GM12878 (cell line): ENCODE data around the gene GHRL. TPM values are rescaled to one million over a fixed set of nuclear protein-coding genes. Genes with fewer than 3 reads are reported as not detected.

Source experiments
- ATAC-seq: fragments of 200-7000 bp; cut with Tn5 transposase; 3 replicates; pipeline ENCODE4 v1.9.1; 2020; ENCODE audit warnings: mild to moderate bottlenecking, moderate library complexity
- BruUV-seq: library from RNA; stranded (reverse); fragments of 400-500 nt; replicated peaks from 2 replicates; lab custom pipeline; 2021; lab: Mats Ljungman, UMichigan
- CTCF ChIA-PET: fragments of 300-600 bp; sonication (Branson Sonifier 250); formaldehyde crosslinking; extraction: SDS; loops from one replicate; lab custom pipeline; 2021; ENCODE audit warnings: inconsistent platforms; lab: Yijun Ruan, JAX
- POLR2A ChIA-PET: fragments of 350-600 bp; formaldehyde crosslinking; extraction: SDS; loops from one replicate; lab custom pipeline; 2021; ENCODE audit warnings: inconsistent platforms; lab: Charles Lee
- RAD21 ChIA-PET: fragments of 300-600 bp; sonication (Branson Sonifier 250); formaldehyde crosslinking; loops from one replicate; lab custom pipeline; 2023; ENCODE audit warnings: antibody characterized with exemption; ENCODE audit not compliant: unreplicated experiment; lab: Charles Lee
- SMC1A ChIA-PET: fragments of 300-600 bp; sonication (Branson Sonifier 250); formaldehyde crosslinking; loops from one replicate; lab custom pipeline; 2023; ENCODE audit not compliant: unreplicated experiment, uncharacterized antibody; lab: Charles Lee
- DNase-seq: peaks from one replicate; pipeline ENCODE4 v3.0.0-alpha.2; 2011; ENCODE audit warnings: low read depth, low spot score
- FAIRE-seq: peaks from 3 replicates; lab custom pipeline; 2011; peaks lifted over from hg19 to GRCh38; lab: Jason Lieb, UNC
- H2AFZ ChIP-seq: 2 replicates; pipeline ENCODE4 v1.6.0; 2011; ENCODE audit warnings: low read depth, low read length, control low read depth; ENCODE audit not compliant: control insufficient read depth
- H3K27ac ChIP-seq: 2 replicates; pipeline ENCODE4 v1.5.1; 2011; ENCODE audit warnings: control low read depth; ENCODE audit not compliant: control insufficient read depth, insufficient read depth
- H3K27me3 ChIP-seq, 2 experiments: replicated peaks in 1 of 2; 2 replicates each; pipeline versions ENCODE4 v1.6.0 to v1.6.1; 2011; ENCODE audit warnings: low read length in 1 of 2; ENCODE audit not compliant: control insufficient read depth in 2 of 2, insufficient read depth in 2 of 2
- H3K36me3 ChIP-seq, 2 experiments: 2 replicates each; pipeline ENCODE4 v1.5.1; 2011; ENCODE audit warnings: low read length in 1 of 2; ENCODE audit not compliant: control insufficient read depth in 2 of 2, insufficient read depth in 2 of 2
- H3K4me1 ChIP-seq: 2 replicates; pipeline ENCODE4 v1.6.1; 2011; ENCODE audit warnings: mild to moderate bottlenecking, low read length, moderate library complexity, mixed read lengths; ENCODE audit not compliant: control insufficient read depth, insufficient read depth
- H3K4me2 ChIP-seq: 2 replicates; pipeline ENCODE4 v1.6.0; 2011; ENCODE audit warnings: control low read depth; ENCODE audit not compliant: control insufficient read depth, insufficient read depth
- H3K4me3 ChIP-seq: fragments of 200-600 bp; sonication (generic); 2 replicates; pipeline ENCODE4 v1.5.1; 2016
- H3K79me2 ChIP-seq: 2 replicates; pipeline ENCODE4 v1.6.0; 2011; ENCODE audit warnings: low read length; ENCODE audit not compliant: control insufficient read depth, insufficient read depth
- H3K9ac ChIP-seq: 2 replicates; pipeline ENCODE4 v1.8.0; 2011; ENCODE audit warnings: low read length, control low read depth, mixed read lengths; ENCODE audit not compliant: control insufficient read depth, insufficient read depth
- H3K9me3 ChIP-seq: replicated peaks from 3 replicates; pipeline ENCODE4 v1.5.1; 2011; ENCODE audit warnings: mild to moderate bottlenecking, low read length; ENCODE audit not compliant: control insufficient read depth, insufficient read depth
- H4K20me1 ChIP-seq: 2 replicates; pipeline ENCODE4 v1.6.0; 2011; ENCODE audit not compliant: control insufficient read depth, insufficient read depth
- CTCF ChIP-seq, 3 experiments: IDR thresholded peaks in 2 of 3; conservative IDR thresholded peaks in 1 of 3; 2 replicates each; pipeline ENCODE4 v1.5.1; 2011; ENCODE audit warnings: low read depth in 3 of 3, low read length in 3 of 3, mild to moderate bottlenecking in 3 of 3, control low read depth in 2 of 3, moderate library complexity in 2 of 3, inconsistent platforms in 1 of 3, mixed read lengths in 1 of 3; ENCODE audit not compliant: control insufficient read depth in 2 of 3, insufficient read depth in 1 of 3; ENCODE audit errors: extremely low read depth in 1 of 3
- POU2F2 ChIP-seq: IDR thresholded peaks from 3 replicates; pipeline ENCODE4 v1.6.1; 2011; ENCODE audit warnings: low read depth, mild to moderate bottlenecking, low read length, borderline replicate concordance
- SIX5 ChIP-seq: IDR thresholded peaks from 2 replicates; pipeline ENCODE4 v1.6.1; 2011; ENCODE audit warnings: mild to moderate bottlenecking, low read depth, low read length, moderate library complexity; ENCODE audit not compliant: severe bottlenecking
- SRF ChIP-seq, 2 experiments: IDR thresholded peaks; 2 replicates each; pipeline ENCODE4 v1.6.1; 2011; ENCODE audit warnings: low read depth in 2 of 2, low read length in 2 of 2, mild to moderate bottlenecking in 1 of 2, moderate library complexity in 1 of 2
- WGBS: methylation state at CpG from one replicate; pipeline ENCODE4 v1.1.6; 2016; ENCODE audit warnings: low lambda C conversion rate; ENCODE audit not compliant: insufficient replicate concordance, insufficient coverage; ENCODE audit errors: missing lambda C conversion rate; 5-methylcytosine and 5-hydroxymethylcytosine counted together
- in situ Hi-C: fragments of 300-500 bp; cut with MboI; formaldehyde crosslinking; loops from 9 replicates; pipeline ENCODE4 v1.14.3; 2018; ENCODE audit warnings: mixed read lengths
- intact Hi-C: fragments of 100-400 bp; cut with micrococcal nuclease; formaldehyde crosslinking; loops from one replicate; pipeline ENCODE4 v1.14.2; 2022; ENCODE audit not compliant: unreplicated experiment
- polyA plus RNA-seq, 11 experiments: library from polyadenylated mRNA; depleted of rRNA in 4 of 11; unstranded in 6 of 11; stranded (reverse) in 5 of 11; fragments of >200 nt; fragmentation: Nextera tagmentation in 4 of 11; fragmentation: Illumina TruSeq in 1 of 11; extraction: Ambion mirVana in 4 of 11; extraction: Trizol in 1 of 11; gene quantifications; 1 replicate in 1 of 11; 2 replicates in 10 of 11; pipeline versions ENCODE4 v1.2.1 to v1.2.3, GENCODE V29; 2011 to 2016; ENCODE audit warnings: inconsistent platforms in 2 of 11, missing spikeins in 2 of 11, low read depth in 1 of 11
- total RNA-seq, 4 experiments: library from RNA; depleted of rRNA in 3 of 4; stranded (reverse); fragments of >200 nt in 3 of 4; fragmentation: Illumina TruSeq in 1 of 4; extraction: Trizol in 1 of 4; gene quantifications; 2 replicates each; pipeline versions ENCODE4 v1.2.1 to v1.2.3, GENCODE V29; 2013 to 2021

Gene GHRL
- total and polyA plus RNA-seq, 10 of the 15 experiments (the other 5 are each of a cell fraction or from before 2014, with no cell fraction given): 0.35 to 2.2 (median 0.88) TPM

DNA sequence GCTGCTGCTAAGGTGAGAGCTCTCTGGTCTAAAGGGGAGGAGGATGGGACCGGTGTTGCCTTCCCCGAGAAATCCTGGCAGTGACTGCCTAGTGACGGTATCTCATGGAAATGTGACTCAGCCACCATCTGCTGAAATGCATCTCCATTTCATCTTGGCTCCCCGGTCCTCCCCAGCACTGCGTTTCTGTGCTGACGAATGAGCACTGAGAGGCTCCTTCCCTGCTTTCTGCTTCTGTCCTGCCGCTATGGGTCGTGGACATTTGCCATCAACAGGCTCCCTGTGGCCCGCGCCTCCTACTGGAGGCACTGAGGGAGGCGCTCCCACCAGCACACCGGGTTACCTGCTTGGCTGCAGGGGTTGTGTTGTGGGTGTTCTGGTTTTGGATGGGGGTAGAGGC, 41.7 kb upstream of the GHRL start:
- Histone ChIP-seq H3K9me3 (no peaks in the 10 kb centered on the region), H3K4me1 (peaks cover 5% of the 10 kb centered on the region; the same call in 1 of the 2 replicates), H4K20me1 (no peaks in the 10 kb centered on the region), H3K27me3 (peaks cover 1 to 4% of the 10 kb centered on the region in 2 experiments; a peak in 2 of 4 replicates), H2AFZ (no peak overlapping the region), H3K36me3 (no peaks in the 10 kb centered on the region), H3K79me2 (no peaks in the 10 kb centered on the region), H3K4me3 (no peak overlapping the region), H3K27ac (no peak overlapping the region), H3K4me2 (no peak overlapping the region), H3K9ac (no peak overlapping the region)
- TF ChIP-seq POU2F2: no peak
- no peak for TF ChIP-seq SIX5
- TF ChIP-seq CTCF (IDR thresholded peaks at IDR 0.05 in 2 of 3, conservative IDR thresholded peaks at IDR 0.05 in 1 of 3; ENCODE audit: control insufficient read depth in 2 of 3, extremely low read depth in 1 of 3, insufficient read depth in 1 of 3, low read depth in 3 of 3, low read length in 3 of 3): peak in 2 of 3 experiments; percentile 15 to 24; a peak in 2 of 6 replicates
- no peak for TF ChIP-seq SRF (IDR thresholded peaks at IDR 0.05; ENCODE audit: low read depth in 2 of 2, low read length in 2 of 2)
- 0 out of 3 replicates have a peak, but pooled peaks have one; percentile 27 for ATAC-seq
- POLR2A ChIA-PET: no interaction called here
- SMC1A ChIA-PET: interaction anchor here (1.4 kb wide), 1 partner anchor 12 kb away, joined by 5 read pairs; no protein-coding TSS in a partner anchor
- DNase-seq: no peak
- no peak for FAIRE-seq
- in situ Hi-C loops: no loop called here
- intact Hi-C loops: no loop called here
- no TSS peak for BruUV-seq
- WGBS: 64% methylated on average over 12 of the region's 12 CpGs
- CTCF ChIA-PET: interaction anchor here (2.0 kb wide), 1 partner anchor 10 kb away, joined by 6 read pairs; no protein-coding TSS in a partner anchor
- RAD21 ChIA-PET: no interaction called here
